NOMO-1 treated with DMSO at 0.1 percent for 48 hours (cell line): ENCODE measurements around the gene CENPN.

Experiments
- DNase-seq: peaks from one replicate; lab custom pipeline; 2025; ENCODE audit not compliant: unreplicated experiment; lab: John Stamatoyannopoulos, UW

The CENPN gene

GRCh38 chr16:81006813-81007695 is at the start of gene CENPN, which contains the start of gene CMC2:
CENPN (plus strand) TSS chr16:81007214; CDS start chr16:81011940, 4,726 bp downstream.
CMC2 (minus strand) TSS chr16:81006885; CDS start chr16:80997394, 9,491 bp downstream.
- peak; percentile 98 for DNase-seq

- no peak for DNase-seq
These were observed 48.7 kb upstream of the CENPN start for GRCh38 chr16:80958284-80958683.

- DNase-seq = no peak
These were observed 44.1 kb upstream of the CENPN start for GRCh38 chr16:80962879-80963278.

- DNase-seq = no peak
These were observed 42.7 kb upstream of the CENPN start for GRCh38 chr16:80964351-80964750.

GRCh38 chr16:80966617-80967016 is 40.4 kb upstream of the CENPN start:
- DNase-seq = no peak

- DNase-seq = no peak
These were observed 38.5 kb upstream of the CENPN start for GRCh38 chr16:80968386-80969113.

GRCh38 chr16:80969114-80969484 is 37.9 kb upstream of the CENPN start:
- DNase-seq = no peak

GRCh38 chr16:80971819-80972218 is 35.2 kb upstream of the CENPN start:
- DNase-seq = no peak

- DNase-seq = no peak
These were observed 34.4 kb upstream of the CENPN start for GRCh38 chr16:80972611-80973010.

- no peak for DNase-seq
These were observed 33.0 kb upstream of the CENPN start for GRCh38 chr16:80973991-80974390.

- DNase-seq = no peak
These were observed 32.2 kb upstream of the CENPN start for GRCh38 chr16:80974649-80975376.

GRCh38 chr16:80976946-80977345 is 30.1 kb upstream of the CENPN start:
- no peak for DNase-seq

GRCh38 chr16:80981103-80981502 is 25.9 kb upstream of the CENPN start:
- DNase-seq = no peak

- no peak for DNase-seq
These were observed 24.4 kb upstream of the CENPN start for GRCh38 chr16:80982646-80983045.

- no peak for DNase-seq
These were observed 22.7 kb upstream of the CENPN start for GRCh38 chr16:80984124-80984892.

- DNase-seq = no peak
These were observed 21.4 kb upstream of the CENPN start for GRCh38 chr16:80985611-80986010.

- DNase-seq = no peak
These were observed 20.5 kb upstream of the CENPN start for GRCh38 chr16:80986557-80986956.

GRCh38 chr16:80988756-80989155 is 18.3 kb upstream of the CENPN start:
- no peak for DNase-seq

- DNase-seq = no peak
These were observed 17.2 kb upstream of the CENPN start for GRCh38 chr16:80989801-80990200.

GRCh38 chr16:80990577-80990976 is 16.4 kb upstream of the CENPN start:
- DNase-seq = no peak

- DNase-seq = no peak
These were observed 16.0 kb upstream of the CENPN start for GRCh38 chr16:80990978-80991377.
